HepG2 (cell line): ENCODE results near the gene POU2F2. TPM values are rescaled to one million over a fixed set of nuclear protein-coding genes. Genes with fewer than 3 reads are reported as not detected.

Experiments used
- CCAR2 ChIP-seq: fragments of 200-400 bp; formaldehyde crosslinking; optimal IDR thresholded peaks from 2 replicates; pipeline ENCODE3; 2018; ENCODE audit warnings: low read depth, mild to moderate bottlenecking, low read length, moderate library complexity
- DNMT1 ChIP-seq: sonication (generic); formaldehyde crosslinking; IDR thresholded peaks from 2 replicates; pipeline ENCODE4 v1.5.1; 2020; ENCODE audit warnings: mild to moderate bottlenecking, missing genetic modification reagents
- ETV6 ChIP-seq: sonication (generic); formaldehyde crosslinking; conservative IDR thresholded peaks from 2 replicates; pipeline ENCODE4 v1.4.0; 2020; ENCODE audit warnings: missing genetic modification reagents
- FOXC1 ChIP-seq: sonication (generic); formaldehyde crosslinking; IDR thresholded peaks from 2 replicates; pipeline ENCODE4 v1.8.0; 2022; ENCODE audit warnings: mild to moderate bottlenecking, missing genetic modification reagents, borderline replicate concordance
- GATAD2A ChIP-seq: IDR thresholded peaks from 2 replicates; pipeline ENCODE4 v1.6.1; 2016
- HCFC1 ChIP-seq: fragments of 150-350 bp; IDR thresholded peaks from 2 replicates; pipeline ENCODE4 v1.6.1; 2014; ENCODE audit warnings: low read depth, low read length
- IKZF1 ChIP-seq: fragments of 450-650 bp; IDR thresholded peaks from 2 replicates; pipeline ENCODE4 v1.7.1; 2016
- MEF2D ChIP-seq: sonication (generic); formaldehyde crosslinking; IDR thresholded peaks from 2 replicates; pipeline ENCODE4 v1.5.1; 2020; ENCODE audit warnings: mild to moderate bottlenecking, missing genetic modification reagents
- POLR2AphosphoS5 ChIP-seq: IDR thresholded peaks from 2 replicates; pipeline ENCODE4 v1.6.1; 2012; ENCODE audit warnings: low read depth, low read length
- RARA ChIP-seq: IDR thresholded peaks from 2 replicates; pipeline ENCODE4 v1.6.1; 2016; ENCODE audit warnings: missing genetic modification reagents, missing compliant biosample characterization
- TCF12 ChIP-seq, 2 experiments: fragments of 450-650 bp in 1 of 2; sonication (generic) in 1 of 2; formaldehyde crosslinking in 1 of 2; IDR thresholded peaks; 2 replicates each; pipeline versions ENCODE4 v1.6.1 to v1.8.0; 2017 to 2022; ENCODE audit warnings: antibody characterized with exemption in 1 of 2, mild to moderate bottlenecking in 1 of 2, missing genetic modification reagents in 1 of 2, moderate library complexity in 1 of 2
- ZFP62 ChIP-seq: sonication (generic); formaldehyde crosslinking; IDR thresholded peaks from 2 replicates; pipeline ENCODE4 v1.4.0; 2020; ENCODE audit warnings: missing genetic modification reagents
- ZNF253 ChIP-seq: sonication (generic); formaldehyde crosslinking; IDR thresholded peaks from 2 replicates; pipeline ENCODE4 v1.8.0; 2022; ENCODE audit warnings: mild to moderate bottlenecking, missing genetic modification reagents, borderline replicate concordance
- ZNF30 ChIP-seq: sonication (generic); formaldehyde crosslinking; IDR thresholded peaks from 2 replicates; pipeline ENCODE4 v1.5.0; 2020; ENCODE audit warnings: mild to moderate bottlenecking, missing genetic modification reagents
- ZNF746 ChIP-seq: sonication (generic); formaldehyde crosslinking; IDR thresholded peaks from 2 replicates; pipeline ENCODE4 v1.8.0; 2022; ENCODE audit warnings: mild to moderate bottlenecking, missing genetic modification reagents
- polyA plus RNA-seq, 8 experiments: library from polyadenylated mRNA; depleted of rRNA in 3 of 8; stranded (reverse) in 7 of 8; unstranded in 1 of 8; fragments of >200 nt; fragmentation: Illumina TruSeq in 4 of 8; extraction: Trizol in 4 of 8; gene quantifications; 2 replicates each; pipeline versions ENCODE4 v1.2.1 to v1.2.3, GENCODE V29; 2011 to 2016; ENCODE audit warnings: low read depth in 4 of 8, missing spikeins in 1 of 8, mixed read lengths in 1 of 8; ENCODE audit not compliant: insufficient read depth in 1 of 8
- total RNA-seq, 5 experiments: library from RNA; depleted of rRNA; stranded (reverse); fragments of >200 nt; fragmentation: Illumina TruSeq; extraction: Trizol; gene quantifications; 2 replicates each; pipeline ENCODE4 v1.2.3, GENCODE V29; 2016; ENCODE audit warnings: low read depth in 1 of 5
- TF ChIP-seq, protein P1 (sequence below): IDR thresholded peaks from 2 replicates; pipeline ENCODE4 v1.6.1; 2012; ENCODE audit warnings: low read depth, low read length, improper control_type of control experiment
- TF ChIP-seq, protein P2 (sequence below): sonication (generic); formaldehyde crosslinking; IDR thresholded peaks from 2 replicates; pipeline ENCODE4 v1.9.0; 2021; ENCODE audit warnings: missing genetic modification reagents, borderline replicate concordance
- TF ChIP-seq, protein P3 (sequence below), 2 experiments: sonication (generic) in 1 of 2; formaldehyde crosslinking in 1 of 2; IDR thresholded peaks; 2 replicates each; pipeline versions ENCODE4 v1.4.0 to v1.6.1; 2018 to 2020; ENCODE audit warnings: missing genetic modification reagents in 2 of 2, borderline replicate concordance in 1 of 2, low read depth in 1 of 2, mild to moderate bottlenecking in 1 of 2, missing biosample characterization in 1 of 2
- TF ChIP-seq, protein P4 (sequence below): sonication (generic); formaldehyde crosslinking; IDR thresholded peaks from 2 replicates; pipeline ENCODE4 v1.8.1; 2023; ENCODE audit warnings: missing genetic modification reagents, mild to moderate bottlenecking, borderline replicate concordance

The POU2F2 gene
- total and polyA plus RNA-seq, 2 of the 13 experiments (the other 11 are each of a cell fraction or from before 2014, with no cell fraction given), result 0.09 to 0.17 TPM

DNA sequence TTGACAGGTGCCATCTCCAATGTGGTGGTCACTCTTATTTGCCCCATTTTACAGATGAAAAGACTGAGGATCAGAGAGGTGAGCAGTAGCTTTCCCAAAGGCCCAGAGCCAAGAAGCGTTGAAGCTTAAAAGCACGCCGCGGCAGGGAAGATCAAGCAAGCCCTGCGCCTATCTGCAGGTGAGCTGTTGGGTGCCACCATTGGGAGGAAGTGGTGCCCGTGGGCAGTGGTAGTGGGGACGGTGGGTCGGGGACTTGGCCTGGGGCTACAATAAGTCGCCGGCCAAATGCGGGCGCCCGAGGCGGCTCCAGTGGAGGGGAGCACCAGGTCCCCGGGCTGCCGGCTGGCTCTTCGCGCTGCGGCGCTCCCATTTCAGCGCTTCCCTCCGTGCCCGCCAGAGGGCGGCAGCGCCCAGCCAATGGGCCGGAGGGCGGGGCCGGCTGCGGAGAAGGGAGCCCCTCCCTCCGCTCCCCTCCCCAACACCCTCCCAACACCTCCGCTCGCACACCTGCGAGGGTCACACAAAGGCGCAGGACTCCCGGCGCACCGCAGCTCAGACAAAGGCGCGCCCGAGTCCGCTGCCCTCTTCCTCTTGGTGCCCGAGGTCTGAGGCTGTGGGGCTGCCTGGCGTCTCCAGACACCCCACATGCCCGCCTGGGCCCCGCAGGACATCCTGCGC lies 744 bp upstream of the POU2F2 start (continued):
- no peak for TF ChIP-seq ETV6 (CRISPR knock-in tag)
- 0 out of 2 replicates have a peak, but pooled peaks have one; percentile 29 for TF ChIP-seq ZNF746 (CRISPR knock-in tag)
- no peak for TF ChIP-seq DNMT1
- TF ChIP-seq, protein P1, sequence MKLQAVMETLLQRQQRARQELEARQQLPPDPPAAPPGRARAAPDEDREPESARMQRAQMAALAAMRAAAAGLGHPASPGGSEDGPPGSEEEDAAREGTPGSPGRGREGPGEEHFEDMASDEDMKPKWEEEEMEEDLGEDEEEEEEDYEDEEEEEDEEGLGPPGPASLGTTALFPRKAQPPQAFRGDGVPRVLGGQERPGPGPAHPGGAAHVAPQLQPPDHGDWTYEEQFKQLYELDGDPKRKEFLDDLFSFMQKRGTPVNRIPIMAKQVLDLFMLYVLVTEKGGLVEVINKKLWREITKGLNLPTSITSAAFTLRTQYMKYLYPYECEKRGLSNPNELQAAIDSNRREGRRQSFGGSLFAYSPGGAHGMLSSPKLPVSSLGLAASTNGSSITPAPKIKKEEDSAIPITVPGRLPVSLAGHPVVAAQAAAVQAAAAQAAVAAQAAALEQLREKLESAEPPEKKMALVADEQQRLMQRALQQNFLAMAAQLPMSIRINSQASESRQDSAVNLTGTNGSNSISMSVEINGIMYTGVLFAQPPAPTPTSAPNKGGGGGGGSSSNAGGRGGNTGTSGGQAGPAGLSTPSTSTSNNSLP, result no peak
- TF ChIP-seq GATAD2A (CRISPR knock-in tag), result no peak
- no peak for TF ChIP-seq ZFP62 (CRISPR knock-in tag)
- TF ChIP-seq IKZF1, result no peak
- no peak for TF ChIP-seq CCAR2
- TF ChIP-seq, protein P2, sequence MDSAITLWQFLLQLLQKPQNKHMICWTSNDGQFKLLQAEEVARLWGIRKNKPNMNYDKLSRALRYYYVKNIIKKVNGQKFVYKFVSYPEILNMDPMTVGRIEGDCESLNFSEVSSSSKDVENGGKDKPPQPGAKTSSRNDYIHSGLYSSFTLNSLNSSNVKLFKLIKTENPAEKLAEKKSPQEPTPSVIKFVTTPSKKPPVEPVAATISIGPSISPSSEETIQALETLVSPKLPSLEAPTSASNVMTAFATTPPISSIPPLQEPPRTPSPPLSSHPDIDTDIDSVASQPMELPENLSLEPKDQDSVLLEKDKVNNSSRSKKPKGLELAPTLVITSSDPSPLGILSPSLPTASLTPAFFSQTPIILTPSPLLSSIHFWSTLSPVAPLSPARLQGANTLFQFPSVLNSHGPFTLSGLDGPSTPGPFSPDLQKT (CRISPR knock-in tag), result no peak
- TF ChIP-seq, protein P3, sequence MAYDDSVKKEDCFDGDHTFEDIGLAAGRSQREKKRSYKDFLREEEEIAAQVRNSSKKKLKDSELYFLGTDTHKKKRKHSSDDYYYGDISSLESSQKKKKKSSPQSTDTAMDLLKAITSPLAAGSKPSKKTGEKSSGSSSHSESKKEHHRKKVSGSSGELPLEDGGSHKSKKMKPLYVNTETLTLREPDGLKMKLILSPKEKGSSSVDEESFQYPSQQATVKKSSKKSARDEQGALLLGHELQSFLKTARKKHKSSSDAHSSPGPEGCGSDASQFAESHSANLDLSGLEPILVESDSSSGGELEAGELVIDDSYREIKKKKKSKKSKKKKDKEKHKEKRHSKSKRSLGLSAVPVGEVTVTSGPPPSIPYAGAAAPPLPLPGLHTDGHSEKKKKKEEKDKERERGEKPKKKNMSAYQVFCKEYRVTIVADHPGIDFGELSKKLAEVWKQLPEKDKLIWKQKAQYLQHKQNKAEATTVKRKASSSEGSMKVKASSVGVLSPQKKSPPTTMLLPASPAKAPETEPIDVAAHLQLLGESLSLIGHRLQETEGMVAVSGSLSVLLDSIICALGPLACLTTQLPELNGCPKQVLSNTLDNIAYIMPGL (CRISPR knock-in tag; IDR thresholded peaks at IDR 0.05; ENCODE audit: borderline replicate concordance in 1 of 2, low read depth in 1 of 2), result peak in 1 of 2 experiments; percentile 49; a peak in 1 of 4 replicates
- TF ChIP-seq TCF12 (IDR thresholded peaks at IDR 0.05), result no peak
- TF ChIP-seq TCF12 (CRISPR knock-in tag; IDR thresholded peaks at IDR 0.05), result no peak
- TF ChIP-seq POLR2AphosphoS5, result no peak
- no peak for TF ChIP-seq ZNF30 (CRISPR knock-in tag)
- TF ChIP-seq MEF2D (CRISPR knock-in tag), result no peak
- no peak for TF ChIP-seq HCFC1
- TF ChIP-seq ZNF253 (CRISPR knock-in tag), result no peak
- TF ChIP-seq FOXC1 (CRISPR knock-in tag), result no peak
- TF ChIP-seq RARA (CRISPR knock-in tag), result 0 out of 2 replicates have a peak, but pooled peaks have one; percentile 14
- TF ChIP-seq, protein P4, sequence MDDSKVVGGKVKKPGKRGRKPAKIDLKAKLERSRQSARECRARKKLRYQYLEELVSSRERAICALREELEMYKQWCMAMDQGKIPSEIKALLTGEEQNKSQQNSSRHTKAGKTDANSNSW (CRISPR knock-in tag), result no peak
